SU-DHL-6 (cell line): ENCODE data around the gene PLEKHH2.

Experiments
- CTCF ChIP-seq: fragments of 200-600 bp; sonication (generic); IDR thresholded peaks from one replicate; pipeline ENCODE4 v1.5.1; 2017; ENCODE audit warnings: antibody characterized with exemption, mild to moderate bottlenecking, low read length, moderate library complexity; ENCODE audit not compliant: insufficient read depth, poor library complexity, severe bottlenecking
- EZH2phosphoT487 ChIP-seq: fragments of 200-600 bp; sonication (generic), shearing (Covaris generic); conservative IDR thresholded peaks from 2 replicates; pipeline ENCODE4 v1.6.1; 2018; ENCODE audit warnings: mild to moderate bottlenecking, antibody characterized with exemption, low read length, moderate library complexity, mixed read lengths

- TF ChIP-seq CTCF (no peak), EZH2phosphoT487 (no peak)
Measured at GRCh38 chr2:43634604-43635306, 2.3 kb upstream of the PLEKHH2 start.
